SJSA1 (cell line): ENCODE measurements around the gene VWA1. TPM values are rescaled to one million over a fixed set of nuclear protein-coding genes. Genes with fewer than 3 reads are reported as not detected.
"Not testable (repeated sequence)": the region's sequence is repeated elsewhere in the genome, so short reads cannot be mapped to it uniquely, and the experiment has no call there.

Experiments
- DNase-seq, 2 experiments: peaks; one replicate each; pipeline ENCODE4 v3.0.0-alpha.2; 2015 to 2020; ENCODE audit warnings: low spot score in 2 of 2, low read depth in 1 of 2
- H3K27ac ChIP-seq: fragments of 250-450 bp; sonication (Bioruptor Pico); 2 replicates; pipeline ENCODE4 v1.5.1; 2020; ENCODE audit warnings: mild to moderate bottlenecking, moderate library complexity
- H3K27me3 ChIP-seq: fragments of 250-450 bp; sonication (Bioruptor Pico); replicated peaks from 2 replicates; pipeline ENCODE4 v1.5.1; 2020; ENCODE audit warnings: mild to moderate bottlenecking, moderate library complexity
- H3K36me3 ChIP-seq: fragments of 250-450 bp; sonication (Bioruptor Pico); 2 replicates; pipeline ENCODE4 v1.5.1; 2020; ENCODE audit warnings: mild to moderate bottlenecking
- H3K4me1 ChIP-seq: fragments of 250-450 bp; sonication (Bioruptor Pico); replicated peaks from 2 replicates; pipeline ENCODE4 v1.6.1; 2021; ENCODE audit warnings: mild to moderate bottlenecking
- H3K4me3 ChIP-seq: fragments of 250-450 bp; sonication (Bioruptor Pico); 2 replicates; pipeline ENCODE4 v1.5.1; 2020; ENCODE audit warnings: mild to moderate bottlenecking
- H3K9me3 ChIP-seq: fragments of 250-450 bp; sonication (Bioruptor Pico); replicated peaks from 2 replicates; pipeline ENCODE4 v1.5.1; 2020; ENCODE audit warnings: mild to moderate bottlenecking
- total RNA-seq: library from RNA; depleted of rRNA; stranded (reverse); fragments of >200 nt; shearing (Covaris generic); gene quantifications from 2 replicates; pipeline ENCODE4 v1.2.3, GENCODE V29; 2014

Gene VWA1
- total RNA-seq, 1 experiment from 2014 or later: 1.0 TPM

GRCh38 chr1:1440262-1441001, 4.9 kb downstream of the VWA1 start:
- H3K27ac ChIP-seq: no peak overlapping the region
- no peak for DNase-seq
- H3K36me3 ChIP-seq: no peaks in the 10 kb centered on the region
- peaks cover 5% of the 10 kb centered on the region for H3K4me1 ChIP-seq
- no peaks in the 10 kb centered on the region for H3K9me3 ChIP-seq
- peaks cover 3% of the 10 kb centered on the region for H3K27me3 ChIP-seq
- no peak overlapping the region for H3K4me3 ChIP-seq

- Histone ChIP-seq H3K9me3 (no peaks in the 10 kb centered on the region), H3K27ac (no peak overlapping the region), H3K36me3 (no peaks in the 10 kb centered on the region), H3K4me1 (peaks cover 3% of the 10 kb centered on the region), H3K27me3 (peaks cover 2% of the 10 kb centered on the region), H3K4me3 (no peak overlapping the region)
- DNase-seq: peak; percentile 52 to 60
Measured at GRCh38 chr1:1441002-1441888, 5.8 kb downstream of the VWA1 start.

GRCh38 chr1:1442069-1442770, 6.7 kb downstream of the VWA1 start:
- no peaks in the 10 kb centered on the region for H3K36me3 ChIP-seq
- H3K4me1 ChIP-seq: peaks cover 3% of the 10 kb centered on the region
- no peak for DNase-seq

GRCh38 chr1:1446631-1447030, 11.1 kb downstream of the VWA1 start:
- H3K27ac ChIP-seq, H3K36me3 ChIP-seq, H3K9me3 ChIP-seq, H3K4me1 ChIP-seq, H3K4me3 ChIP-seq, DNase-seq, H3K27me3 ChIP-seq: not testable (repeated sequence)

More at GRCh38 chr1:1442069-1442770, 6.7 kb downstream of the VWA1 start:
- Histone ChIP-seq H3K9me3 (no peaks in the 10 kb centered on the region), H3K27me3 (no peaks in the 10 kb centered on the region; the same call in 1 of the 2 replicates), H3K27ac (no peak overlapping the region), H3K4me3 (no peak overlapping the region)

GRCh38 chr1:1449099-1449739, 13.7 kb downstream of the VWA1 start, which contains the start of gene ATAD3C:
Gene ATAD3C (plus strand): TSS chr1:1449689. CDS start chr1:1450684, 995 bp downstream.
- no peak for DNase-seq
- H3K27me3 ChIP-seq: 0 out of 2 replicates have a peak, but pooled peaks cover 4% of the 10 kb centered on the region
- no peaks in the 10 kb centered on the region for H3K36me3 ChIP-seq

GRCh38 chr1:1450616-1451015, 15.1 kb downstream of the VWA1 start:
- H3K9me3 ChIP-seq, H3K36me3 ChIP-seq, H3K4me1 ChIP-seq, H3K27ac ChIP-seq, H3K4me3 ChIP-seq, H3K27me3 ChIP-seq, DNase-seq: not testable (repeated sequence)

More at GRCh38 chr1:1449099-1449739, 13.7 kb downstream of the VWA1 start, which contains the start of gene ATAD3C:
- Histone ChIP-seq H3K9me3 (no peaks in the 10 kb centered on the region), H3K4me3 (no peak within 1 kb of the TSS), H3K4me1 (no peaks in the 10 kb centered on the region), H3K27ac (no peak within 1 kb of the TSS)

GRCh38 chr1:1451696-1452364, 16.3 kb downstream of the VWA1 start:
- Histone ChIP-seq H3K4me3 (no peak overlapping the region), H3K4me1 (no peaks in the 10 kb centered on the region), H3K27ac (no peak overlapping the region), H3K36me3 (no peaks in the 10 kb centered on the region), H3K27me3 (peaks cover 7% of the 10 kb centered on the region; the same call in 1 of the 2 replicates), H3K9me3 (no peaks in the 10 kb centered on the region)
- no peak for DNase-seq

GRCh38 chr1:1452365-1452739, 16.9 kb downstream of the VWA1 start:
- H3K9me3 ChIP-seq, H3K36me3 ChIP-seq, H3K4me3 ChIP-seq, DNase-seq, H3K27ac ChIP-seq, H3K4me1 ChIP-seq, H3K27me3 ChIP-seq: not testable (repeated sequence)

GRCh38 chr1:1452882-1453281, 17.4 kb downstream of the VWA1 start:
- Histone ChIP-seq H3K9me3 (no peaks in the 10 kb centered on the region), H3K4me1 (no peaks in the 10 kb centered on the region), H3K4me3 (no peak overlapping the region), H3K36me3 (no peaks in the 10 kb centered on the region), H3K27me3 (peaks cover 7% of the 10 kb centered on the region; the same call in 1 of the 2 replicates), H3K27ac (no peak overlapping the region)
- no peak for DNase-seq

GRCh38 chr1:1454286-1455056, 19.0 kb downstream of the VWA1 start:
- not testable (repeated sequence) for H3K27me3 ChIP-seq, H3K27ac ChIP-seq

GRCh38 chr1:1455366-1455884, 19.9 kb downstream of the VWA1 start:
- no peaks in the 10 kb centered on the region for H3K9me3 ChIP-seq
- peaks cover 5% of the 10 kb centered on the region; the same call in 1 of the 2 replicates for H3K27me3 ChIP-seq
- no peak overlapping the region for H3K27ac ChIP-seq
- no peaks in the 10 kb centered on the region for H3K36me3 ChIP-seq
- DNase-seq: no peak
- H3K4me3 ChIP-seq: no peak overlapping the region
- H3K4me1 ChIP-seq: no peaks in the 10 kb centered on the region

More at GRCh38 chr1:1454286-1455056, 19.0 kb downstream of the VWA1 start:
- H3K4me3 ChIP-seq, H3K4me1 ChIP-seq, DNase-seq, H3K36me3 ChIP-seq, H3K9me3 ChIP-seq: not testable (repeated sequence)

- DNase-seq, H3K4me3 ChIP-seq, H3K9me3 ChIP-seq, H3K27ac ChIP-seq, H3K4me1 ChIP-seq, H3K27me3 ChIP-seq, H3K36me3 ChIP-seq: not testable (repeated sequence)
Measured at GRCh38 chr1:1455934-1456333, 20.4 kb downstream of the VWA1 start.
